Measurements from ENCODE around the gene CTBP2.

DNA sequence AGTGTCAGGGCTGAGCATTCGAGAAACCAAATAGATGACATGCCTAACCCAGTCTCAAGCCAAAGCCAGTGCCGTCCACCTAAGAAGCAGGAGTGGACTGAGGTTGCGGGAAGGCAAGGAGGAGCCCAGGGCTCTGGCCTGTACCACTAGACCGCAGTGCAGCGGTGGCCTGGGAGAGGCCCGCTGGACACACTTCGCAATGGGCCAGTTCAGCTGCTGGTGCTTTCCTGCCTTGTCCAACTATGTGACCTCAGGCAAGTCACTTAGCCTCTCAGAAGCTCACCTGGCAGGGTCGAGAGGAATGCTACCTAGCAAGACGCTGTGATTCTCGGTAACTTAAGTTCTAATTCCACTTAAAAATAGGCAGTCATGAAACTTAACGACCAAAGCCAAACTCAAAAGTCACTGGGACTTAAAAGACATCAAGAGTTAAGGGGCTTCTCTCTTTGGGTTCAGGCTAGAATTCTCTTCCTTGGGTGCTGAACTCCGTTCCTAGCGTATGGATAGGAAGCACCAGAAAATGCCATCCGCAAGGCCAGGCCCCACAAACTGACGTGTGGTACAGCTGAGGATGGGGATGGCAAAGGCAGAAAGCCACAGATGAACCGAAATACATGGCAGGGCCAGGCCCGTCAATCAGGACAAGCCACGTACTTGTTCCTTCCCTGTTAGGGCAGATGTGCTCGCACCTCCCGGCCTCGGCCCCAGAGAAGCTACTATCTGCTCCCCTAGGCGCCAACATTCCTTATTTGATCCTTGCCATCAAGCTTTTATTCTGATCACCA, 34.2 kb downstream of the CTBP2 start:
- TF ChIP-seq EZH2 (optimal IDR thresholded peaks at IDR 0.05; ENCODE audit: low read depth, low read length) (no peak), CTCF (IDR thresholded peaks at IDR 0.05; ENCODE audit: low read length) (no peak)

Measured in MM.1S (cell line).